HEK293T (cell line): ENCODE results near the gene PIP4K2B.
"Not testable (repeated sequence)": the region's sequence is repeated elsewhere in the genome, so short reads cannot be mapped to it uniquely, and the experiment has no call there.

ENCODE experiments used
- CTCF ChIA-PET: fragments of 350-600 bp; formaldehyde crosslinking; extraction: SDS; loops from one replicate; lab custom pipeline; 2021; ENCODE audit warnings: antibody characterized with exemption, inconsistent platforms; lab: Yijun Ruan, JAX
- POLR2A ChIA-PET: fragments of 350-600 bp; formaldehyde crosslinking; extraction: SDS; loops from one replicate; lab custom pipeline; 2020; ENCODE audit warnings: antibody characterized with exemption, inconsistent platforms; lab: Yijun Ruan, JAX
- DNase-seq: peaks from one replicate; pipeline ENCODE4 v3.0.0; 2012; ENCODE audit warnings: mixed read lengths; ENCODE audit errors: extremely low spot score
- ARNT ChIP-seq: fragments of 450-650 bp; IDR thresholded peaks from 2 replicates; pipeline ENCODE4 v1.6.1; 2017; ENCODE audit warnings: mild to moderate bottlenecking
- BHLHE40 ChIP-seq: fragments of 450-650 bp; IDR thresholded peaks from 2 replicates; pipeline ENCODE4 v1.6.1; 2016; ENCODE audit warnings: mild to moderate bottlenecking, moderate library complexity, borderline replicate concordance
- CTBP1 ChIP-seq: fragments of 450-650 bp; IDR thresholded peaks from 2 replicates; pipeline ENCODE4 v1.6.1; 2016; ENCODE audit warnings: borderline replicate concordance
- ELF4 ChIP-seq: fragments of 450-650 bp; IDR thresholded peaks from 2 replicates; pipeline ENCODE4 v1.6.1; 2017; ENCODE audit warnings: antibody characterized with exemption
- FOXA1 ChIP-seq: fragments of 450-650 bp; IDR thresholded peaks from 2 replicates; pipeline ENCODE4 v1.6.1; 2016; ENCODE audit warnings: mild to moderate bottlenecking
- FOXK2 ChIP-seq: fragments of 450-650 bp; IDR thresholded peaks from 2 replicates; pipeline ENCODE4 v1.6.1; 2016; ENCODE audit warnings: mild to moderate bottlenecking
- FOXM1 ChIP-seq: fragments of 450-650 bp; IDR thresholded peaks from 2 replicates; pipeline ENCODE4 v1.6.1; 2017; ENCODE audit warnings: mild to moderate bottlenecking, borderline replicate concordance
- HDGF ChIP-seq: fragments of 450-650 bp; IDR thresholded peaks from 2 replicates; pipeline ENCODE4 v1.6.1; 2017; ENCODE audit warnings: antibody characterized with exemption, borderline replicate concordance
- L3MBTL2 ChIP-seq: fragments of 450-650 bp; conservative IDR thresholded peaks from 2 replicates; pipeline ENCODE4 v1.6.1; 2016; ENCODE audit warnings: mild to moderate bottlenecking
- LEF1 ChIP-seq: fragments of 450-650 bp; IDR thresholded peaks from 2 replicates; pipeline ENCODE4 v1.6.1; 2017; ENCODE audit warnings: mild to moderate bottlenecking, borderline replicate concordance
- NFRKB ChIP-seq: fragments of 450-650 bp; IDR thresholded peaks from 2 replicates; pipeline ENCODE4 v1.6.1; 2016; ENCODE audit warnings: mild to moderate bottlenecking, moderate library complexity
- PKNOX1 ChIP-seq: fragments of 450-650 bp; IDR thresholded peaks from 2 replicates; pipeline ENCODE4 v1.6.1; 2016
- SP1 ChIP-seq: fragments of 450-650 bp; IDR thresholded peaks from 2 replicates; pipeline ENCODE4 v1.6.1; 2017
- SUZ12 ChIP-seq: fragments of 450-650 bp; IDR thresholded peaks from 2 replicates; pipeline ENCODE4 v1.6.1; 2016; ENCODE audit warnings: mild to moderate bottlenecking
- TARDBP ChIP-seq: fragments of 450-650 bp; IDR thresholded peaks from 2 replicates; pipeline ENCODE4 v1.6.1; 2016
- ZNF384 ChIP-seq: fragments of 450-650 bp; IDR thresholded peaks from 2 replicates; pipeline ENCODE4 v1.6.1; 2016

The PIP4K2B gene

GRCh38 chr17:38727736-38728135, 71.6 kb downstream of the PIP4K2B start:
- ChIA-PET POLR2A (interaction anchor here (1.2 to 2.7 kb wide), 5 partner anchors 17 to 26 kb away, joined by 3 to 9 read pairs (median 5); partner anchors contain the start of gene MLLT6), CTCF (interaction anchor here (1.4 kb wide), 1 partner anchor 21 kb away, joined by 3 read pairs; no protein-coding TSS in a partner anchor)
- no peak for TF ChIP-seq HDGF
- TF ChIP-seq FOXA1: no peak
- TF ChIP-seq FOXK2: no peak
- no peak for TF ChIP-seq L3MBTL2
- TF ChIP-seq NFRKB: no peak
- no peak for TF ChIP-seq LEF1
- DNase-seq: no peak

GRCh38 chr17:38726145-38726544, 73.2 kb downstream of the PIP4K2B start:
- DNase-seq, POLR2A ChIA-PET, CTCF ChIA-PET: not testable (repeated sequence)

- DNase-seq: no peak
- ChIA-PET POLR2A (no interaction called here), CTCF (no interaction called here)
- TF ChIP-seq ARNT: no peak
Measured at GRCh38 chr17:38725066-38725465, 74.3 kb downstream of the PIP4K2B start.

GRCh38 chr17:38724337-38724988, 74.9 kb downstream of the PIP4K2B start:
- no peak for DNase-seq
- TF ChIP-seq FOXK2: no peak
- TF ChIP-seq BHLHE40: no peak
- no peak for TF ChIP-seq ARNT
- no peak for TF ChIP-seq SP1
- no peak for TF ChIP-seq TARDBP
- TF ChIP-seq ZNF384: no peak
- no peak for TF ChIP-seq FOXM1
- TF ChIP-seq FOXA1: no peak
- no peak for TF ChIP-seq ELF4
- no peak for TF ChIP-seq CTBP1
- no peak for TF ChIP-seq LEF1
- no peak for TF ChIP-seq PKNOX1
- ChIA-PET CTCF (no interaction called here), POLR2A (no interaction called here)

GRCh38 chr17:38721802-38722201, 77.6 kb downstream of the PIP4K2B start:
- TF ChIP-seq ZNF384 (no peak), ARNT (no peak), CTBP1 (no peak), SP1 (no peak), TARDBP (no peak), SUZ12 (no peak), PKNOX1 (no peak), FOXM1 (no peak), L3MBTL2 (no peak), FOXA1 (no peak), ELF4 (no peak)
- POLR2A ChIA-PET: no interaction called here
- no peak for DNase-seq
- CTCF ChIA-PET: no interaction called here

- DNase-seq: no peak
- no peak for TF ChIP-seq ARNT
- TF ChIP-seq HDGF: no peak
- TF ChIP-seq NFRKB: no peak
- no peak for TF ChIP-seq TARDBP
- no peak for TF ChIP-seq LEF1
- TF ChIP-seq ZNF384: no peak
- TF ChIP-seq PKNOX1: no peak
- TF ChIP-seq SP1: no peak
- TF ChIP-seq FOXK2: no peak
- no peak for TF ChIP-seq FOXM1
- TF ChIP-seq CTBP1: no peak
- ChIA-PET CTCF (no interaction called here), POLR2A (no interaction called here)
Measured at GRCh38 chr17:38720941-38721340, 78.4 kb downstream of the PIP4K2B start.

GRCh38 chr17:38719943-38720641, 79.3 kb downstream of the PIP4K2B start:
- ChIA-PET CTCF (interaction anchor here (1.1 kb wide), 1 partner anchor 15 kb away, joined by 5 read pairs; no protein-coding TSS in a partner anchor), POLR2A (interaction anchor here (1.3 to 2.0 kb wide), 3 partner anchors 8 to 30 kb away, joined by 3 to 9 read pairs (median 7); no protein-coding TSS in a partner anchor)
- no peak for DNase-seq
- TF ChIP-seq L3MBTL2: no peak
